GM23338 (cell line): ENCODE data around the gene UBXN11. TPM values are rescaled to one million over a fixed set of nuclear protein-coding genes. Genes with fewer than 3 reads are reported as not detected.
"Not testable (repeated sequence)": the region's sequence is repeated elsewhere in the genome, so short reads cannot be mapped to it uniquely, and the experiment has no call there.

Experiments used
- ATAC-seq: fragments of 200-7000 bp; cut with Tn5 transposase; 3 replicates; pipeline ENCODE4 v1.9.1; 2020
- DNase-seq: peaks from one replicate; pipeline ENCODE4 v3.0.0-alpha.2; 2015; ENCODE audit warnings: low spot score
- H2AFZ ChIP-seq: fragments of 200-600 bp; sonication (generic); 2 replicates; pipeline ENCODE4 v1.8.0; 2016; ENCODE audit warnings: antibody characterized with exemption, mild to moderate bottlenecking, moderate library complexity
- H3F3A ChIP-seq: fragments of 200-600 bp; sonication (generic); replicated peaks from 2 replicates; pipeline ENCODE4 v1.8.0; 2017; ENCODE audit warnings: antibody characterized with exemption, mixed run types, low read depth
- H3K27ac ChIP-seq: fragments of 200-600 bp; sonication (generic); 2 replicates; pipeline ENCODE4 v1.6.1; 2016; ENCODE audit warnings: low read depth
- H3K27me3 ChIP-seq: fragments of 200-600 bp; sonication (generic); 2 replicates; pipeline ENCODE4 v1.8.0; 2016; ENCODE audit warnings: mild to moderate bottlenecking, mixed run types, moderate library complexity; ENCODE audit not compliant: insufficient read depth
- H3K36me3 ChIP-seq: fragments of 200-600 bp; sonication (generic); 2 replicates; pipeline ENCODE4 v1.8.0; 2016; ENCODE audit warnings: mild to moderate bottlenecking; ENCODE audit not compliant: insufficient read depth
- H3K4me1 ChIP-seq: fragments of 200-600 bp; sonication (generic); 2 replicates; pipeline ENCODE4 v1.8.0; 2016; ENCODE audit warnings: mild to moderate bottlenecking, moderate library complexity; ENCODE audit not compliant: insufficient read depth
- H3K4me2 ChIP-seq: fragments of 200-600 bp; sonication (generic); 2 replicates; pipeline ENCODE4 v1.7.1; 2017; ENCODE audit warnings: mixed run types
- H3K4me3 ChIP-seq: fragments of 200-600 bp; sonication (generic); 2 replicates; pipeline ENCODE4 v1.6.1; 2016; ENCODE audit warnings: mixed run types
- H3K79me2 ChIP-seq: fragments of 200-600 bp; sonication (generic); replicated peaks from 2 replicates; pipeline ENCODE4 v1.8.0; 2017; ENCODE audit warnings: mild to moderate bottlenecking; ENCODE audit not compliant: insufficient read depth
- H3K9me2 ChIP-seq: fragments of 200-600 bp; sonication (generic); 2 replicates; pipeline ENCODE4 v1.8.0; 2017; ENCODE audit not compliant: insufficient read depth
- H4K20me1 ChIP-seq: fragments of 200-600 bp; sonication (generic); replicated peaks from 2 replicates; pipeline ENCODE4 v1.8.0; 2017; ENCODE audit warnings: mild to moderate bottlenecking; ENCODE audit not compliant: insufficient read depth
- H3K27ac Mint-ChIP-seq: 2 replicates; pipeline ENCODE4 v1.8.0; 2020; ENCODE audit warnings: inconsistent platforms, mild to moderate bottlenecking, moderate library complexity, mixed read lengths
- H3K27me3 Mint-ChIP-seq: 3 replicates; pipeline ENCODE4 v1.8.0; 2022; ENCODE audit warnings: low read depth, mild to moderate bottlenecking, moderate library complexity, mixed read lengths, inconsistent platforms; ENCODE audit not compliant: insufficient read depth, poor library complexity
- H3K36me3 Mint-ChIP-seq: 3 replicates; pipeline ENCODE4 v1.8.0; 2021; ENCODE audit warnings: low read depth, mild to moderate bottlenecking, inconsistent platforms, moderate library complexity, mixed read lengths
- H3K4me1 Mint-ChIP-seq: 3 replicates; pipeline ENCODE4 v1.8.0; 2020; ENCODE audit warnings: mild to moderate bottlenecking, inconsistent platforms, mixed read lengths
- H3K4me3 Mint-ChIP-seq: 3 replicates; pipeline ENCODE4 v1.8.0; 2021; ENCODE audit warnings: moderate library complexity, mild to moderate bottlenecking, inconsistent platforms, mixed read lengths
- H3K9me3 Mint-ChIP-seq: 3 replicates; pipeline ENCODE4 v1.8.0; 2020; ENCODE audit warnings: moderate library complexity, mild to moderate bottlenecking, inconsistent platforms, mixed read lengths
- CREB1 ChIP-seq: fragments of 250-450 bp; sonication (Bioruptor Pico); IDR thresholded peaks from 2 replicates; pipeline ENCODE4 v1.5.0; 2020; ENCODE audit warnings: low read depth, mild to moderate bottlenecking, moderate library complexity
- CTCF ChIP-seq, 2 experiments: fragments of 200-600 bp in 1 of 2; sonication (generic) in 1 of 2; conservative IDR thresholded peaks; 2 replicates each; pipeline versions ENCODE4 v1.5.1 to v1.6.1; 2016 to 2017; ENCODE audit warnings: antibody characterized with exemption in 2 of 2, low read depth in 2 of 2, mild to moderate bottlenecking in 2 of 2, moderate library complexity in 1 of 2
- ETS1 ChIP-seq: IDR thresholded peaks from 2 replicates; pipeline ENCODE4 v1.6.1; 2016; ENCODE audit warnings: antibody characterized with exemption
- EZH2 ChIP-seq: fragments of 200-600 bp; sonication (generic); IDR thresholded peaks from one replicate; pipeline ENCODE4 v1.8.0; 2017; ENCODE audit warnings: antibody characterized with exemption, mild to moderate bottlenecking, low read depth; ENCODE audit not compliant: unreplicated experiment
- EZH2phosphoT487 ChIP-seq: fragments of 200-600 bp; sonication (generic); IDR thresholded peaks from one replicate; pipeline ENCODE4 v1.8.1; 2018; ENCODE audit warnings: antibody characterized with exemption; ENCODE audit not compliant: unreplicated experiment
- JUNB ChIP-seq: IDR thresholded peaks from one replicate; pipeline ENCODE4 v1.6.1; 2016; ENCODE audit warnings: antibody characterized with exemption; ENCODE audit not compliant: unreplicated experiment
- NANOG ChIP-seq: IDR thresholded peaks from 2 replicates; pipeline ENCODE4 v1.6.1; 2016; ENCODE audit warnings: antibody characterized with exemption, borderline replicate concordance
- POLR2AphosphoS5 ChIP-seq: IDR thresholded peaks from 2 replicates; pipeline ENCODE4 v1.6.1; 2016; ENCODE audit warnings: antibody characterized with exemption, low read depth
- STAT1 ChIP-seq: IDR thresholded peaks from one replicate; pipeline ENCODE4 v1.6.1; 2016; ENCODE audit warnings: antibody characterized with exemption; ENCODE audit not compliant: unreplicated experiment
- ZNF114 ChIP-seq: fragments of 250-450 bp; sonication (Bioruptor Pico); IDR thresholded peaks from 2 replicates; pipeline ENCODE4 v1.5.0; 2020; ENCODE audit warnings: mild to moderate bottlenecking, moderate library complexity
- ZNF331 ChIP-seq: fragments of 250-450 bp; sonication (Bioruptor Pico); IDR thresholded peaks from 2 replicates; pipeline ENCODE4 v1.5.0; 2020; ENCODE audit warnings: low read depth, mild to moderate bottlenecking, moderate library complexity
- ZNF462 ChIP-seq: fragments of 250-450 bp; sonication (Bioruptor Pico); IDR thresholded peaks from 2 replicates; pipeline ENCODE4 v1.5.0; 2020; ENCODE audit warnings: mild to moderate bottlenecking, moderate library complexity
- polyA plus RNA-seq: library from polyadenylated mRNA; unstranded; fragments of >200 nt; fragmentation: Nextera tagmentation; extraction: Ambion mirVana; gene quantifications from 2 replicates; pipeline ENCODE4 v1.2.1, GENCODE V29; 2016
- total RNA-seq: library from RNA; depleted of rRNA; stranded (reverse); fragments of >200 nt; shearing (Covaris generic); gene quantifications from 2 replicates; pipeline ENCODE4 v1.2.3, GENCODE V29; 2014

The UBXN11 gene
- total and polyA plus RNA-seq, 2 experiments from 2014 or later: 8.0 to 8.3 TPM

GRCh38 chr1:26329380-26329779 lies 22.9 kb upstream of the UBXN11 start:
- H2AFZ ChIP-seq, H3K4me3 Mint-ChIP-seq, H3K4me1 ChIP-seq, H3K9me3 Mint-ChIP-seq, DNase-seq, ATAC-seq, H3K27me3 Mint-ChIP-seq, H3K4me1 Mint-ChIP-seq, H3K79me2 ChIP-seq, H3K27ac Mint-ChIP-seq, H3K27me3 ChIP-seq, H3K27ac ChIP-seq, H3K4me2 ChIP-seq, H3K36me3 ChIP-seq, H3K4me3 ChIP-seq, H4K20me1 ChIP-seq, H3K9me2 ChIP-seq, H3F3A ChIP-seq: not testable (repeated sequence)
- peaks cover 23% of the 10 kb centered on the region; the same call in 2 of the 3 replicates for H3K36me3 Mint-ChIP-seq

GRCh38 chr1:26328597-26328996 lies 22.2 kb upstream of the UBXN11 start:
- Mint-ChIP-seq H3K4me1 (0 out of 3 replicates have a peak, but pooled peaks cover 3% of the 10 kb centered on the region), H3K36me3 (peaks cover 28% of the 10 kb centered on the region; the same call in 2 of the 3 replicates), H3K27ac (peak overlapping the region; percentile 84; the same call in 1 of the 2 replicates), H3K4me3 (no peak overlapping the region), H3K27me3 (peaks cover 2% of the 10 kb centered on the region), H3K9me3 (no peaks in the 10 kb centered on the region)
- no peak overlapping the region for H2AFZ ChIP-seq
- no peaks in the 10 kb centered on the region for H3K9me2 ChIP-seq
- H3K4me2 ChIP-seq: no peak overlapping the region
- H3K36me3 ChIP-seq: peaks cover 8% of the 10 kb centered on the region
- no peak overlapping the region for H3K27ac ChIP-seq
- no peak overlapping the region for H3K4me3 ChIP-seq
- no peaks in the 10 kb centered on the region; the same call in 1 of the 2 replicates for H4K20me1 ChIP-seq
- H3K4me1 ChIP-seq: no peaks in the 10 kb centered on the region; the same call in 1 of the 2 replicates
- H3F3A ChIP-seq: no peaks in the 10 kb centered on the region
- H3K79me2 ChIP-seq: no peaks in the 10 kb centered on the region
- ATAC-seq (no peak), DNase-seq (no peak)
- no peaks in the 10 kb centered on the region for H3K27me3 ChIP-seq
- no peak for TF ChIP-seq CTCF (conservative IDR thresholded peaks at IDR 0.05; ENCODE audit: low read depth in 2 of 2)
- TF ChIP-seq ZNF114: no peak
- no peak for TF ChIP-seq CREB1 (CRISPR knock-in tag)
- TF ChIP-seq EZH2: no peak
- TF ChIP-seq POLR2AphosphoS5: no peak
- no peak for TF ChIP-seq ETS1
- TF ChIP-seq JUNB: no peak
- no peak for TF ChIP-seq STAT1
- no peak for TF ChIP-seq EZH2phosphoT487
- TF ChIP-seq NANOG: no peak
- TF ChIP-seq ZNF331 (CRISPR knock-in tag): no peak
- TF ChIP-seq ZNF462 (CRISPR knock-in tag): no peak
